Mesenchymal stem cell (in vitro differentiated cells and primary cell): ENCODE measurements around the gene WDR41. TPM values are rescaled to one million over a fixed set of nuclear protein-coding genes. Genes with fewer than 3 reads are reported as not detected.

ENCODE experiments used
- DNase-seq: peaks from one replicate; pipeline ENCODE4 v3.0.0-alpha.2; 2013
- H2AFZ ChIP-seq: one replicate; pipeline ENCODE4 v1.6.1; 2013; ENCODE audit warnings: low read depth, mild to moderate bottlenecking, control low read depth, inconsistent platforms, low read length, moderate library complexity
- H2AK5ac ChIP-seq: 2 replicates; pipeline ENCODE4 v1.6.1; 2013; ENCODE audit warnings: low read length, moderate library complexity, mild to moderate bottlenecking, inconsistent platforms; ENCODE audit not compliant: severe bottlenecking
- H2BK120ac ChIP-seq: one replicate; pipeline ENCODE4 v1.6.1; 2013; ENCODE audit warnings: low read depth, mild to moderate bottlenecking, inconsistent platforms, low read length, moderate library complexity
- H2BK12ac ChIP-seq, 2 experiments: one replicate each; pipeline ENCODE4 v1.6.1; 2013; ENCODE audit warnings: inconsistent platforms in 2 of 2, low read length in 2 of 2, mild to moderate bottlenecking in 2 of 2, moderate library complexity in 2 of 2, control low read depth in 1 of 2
- H2BK15ac ChIP-seq: one replicate; pipeline ENCODE4 v1.6.1; 2013; ENCODE audit warnings: mild to moderate bottlenecking, low read depth, inconsistent platforms; ENCODE audit not compliant: poor library complexity, severe bottlenecking
- H2BK5ac ChIP-seq: 2 replicates; pipeline ENCODE4 v1.6.1; 2013; ENCODE audit warnings: low read depth, mild to moderate bottlenecking, low read length, control low read depth, inconsistent platforms; ENCODE audit not compliant: poor library complexity, severe bottlenecking
- H3K14ac ChIP-seq, 2 experiments: one replicate each; pipeline ENCODE4 v1.6.1; 2013; ENCODE audit warnings: inconsistent platforms in 2 of 2, low read length in 2 of 2, control low read depth in 1 of 2, mild to moderate bottlenecking in 1 of 2, moderate library complexity in 1 of 2
- H3K18ac ChIP-seq, 2 experiments: one replicate each; pipeline ENCODE4 v1.6.1; 2013; ENCODE audit warnings: inconsistent platforms in 2 of 2, low read length in 2 of 2, control low read depth in 1 of 2, low read depth in 1 of 2, mild to moderate bottlenecking in 1 of 2
- H3K23ac ChIP-seq, 2 experiments: one replicate each; pipeline ENCODE4 v1.6.1; 2013; ENCODE audit warnings: inconsistent platforms in 2 of 2, low read length in 2 of 2, mild to moderate bottlenecking in 2 of 2, moderate library complexity in 2 of 2, control low read depth in 1 of 2
- H3K27ac ChIP-seq: 2 replicates; pipeline ENCODE4 v1.5.1; 2013; ENCODE audit warnings: mild to moderate bottlenecking, moderate library complexity, low read length, control low read depth, inconsistent platforms; ENCODE audit not compliant: poor library complexity, severe bottlenecking
- H3K27me3 ChIP-seq, 2 experiments: 2 replicates each; pipeline versions ENCODE4 v1.6.1 to v1.7.0; 2013; ENCODE audit warnings: low read length in 2 of 2, mild to moderate bottlenecking in 2 of 2, moderate library complexity in 2 of 2, control low read depth in 1 of 2, inconsistent platforms in 1 of 2; ENCODE audit not compliant: control insufficient read depth in 1 of 2, insufficient read depth in 1 of 2
- H3K36me3 ChIP-seq, 2 experiments: 2 replicates each; pipeline versions ENCODE4 v1.6.1 to v1.7.0; 2013; ENCODE audit warnings: low read length in 2 of 2, control low read depth in 1 of 2, inconsistent platforms in 1 of 2, low read depth in 1 of 2, mild to moderate bottlenecking in 1 of 2; ENCODE audit not compliant: insufficient read depth in 2 of 2, control insufficient read depth in 1 of 2
- H3K4ac ChIP-seq, 2 experiments: one replicate each; pipeline ENCODE4 v1.6.1; 2013; ENCODE audit warnings: inconsistent platforms in 2 of 2, low read length in 2 of 2, mild to moderate bottlenecking in 2 of 2, moderate library complexity in 2 of 2, control low read depth in 1 of 2, low read depth in 1 of 2
- H3K4me1 ChIP-seq: 2 replicates; pipeline ENCODE4 v1.6.1; 2013; ENCODE audit warnings: low read depth, low read length, control low read depth; ENCODE audit not compliant: control insufficient read depth, insufficient read depth
- H3K4me2 ChIP-seq: 2 replicates; pipeline ENCODE4 v1.6.1; 2013; ENCODE audit warnings: low read length, mild to moderate bottlenecking, inconsistent platforms; ENCODE audit not compliant: poor library complexity, severe bottlenecking
- H3K4me3 ChIP-seq, 2 experiments: 2 replicates each; pipeline versions ENCODE4 v1.5.1 to v1.7.0; 2013; ENCODE audit warnings: low read length in 2 of 2, mild to moderate bottlenecking in 2 of 2, control low read depth in 1 of 2, low read depth in 1 of 2; ENCODE audit not compliant: insufficient read depth in 1 of 2
- H3K79me1 ChIP-seq: replicated peaks from 2 replicates; pipeline ENCODE4 v1.6.1; 2013; ENCODE audit warnings: mild to moderate bottlenecking, control low read depth, low read length, inconsistent platforms; ENCODE audit not compliant: poor library complexity, severe bottlenecking
- H3K9ac ChIP-seq: 2 replicates; pipeline ENCODE4 v1.7.0; 2013; ENCODE audit warnings: mild to moderate bottlenecking, low read length, moderate library complexity
- H3K9me3 ChIP-seq: 2 replicates; pipeline ENCODE4 v1.7.0; 2013; ENCODE audit warnings: mild to moderate bottlenecking, low read length; ENCODE audit not compliant: control insufficient read depth
- H4K8ac ChIP-seq: one replicate; pipeline ENCODE4 v1.6.1; 2013; ENCODE audit warnings: inconsistent platforms, mild to moderate bottlenecking, low read length, moderate library complexity
- H4K91ac ChIP-seq: one replicate; pipeline ENCODE4 v1.6.1; 2013; ENCODE audit warnings: mild to moderate bottlenecking, low read length, inconsistent platforms
- WGBS: methylation state at CpG from one replicate; pipeline ENCODE4 v1.1.7; 2013; ENCODE audit warnings: mixed read lengths; 5-methylcytosine and 5-hydroxymethylcytosine counted together
- polyA plus RNA-seq, 2 experiments: library from polyadenylated mRNA; stranded (reverse); fragments of 200-250 nt; gene quantifications; one replicate each; pipeline ENCODE4 v1.2.3, GENCODE V29; 2013

Gene WDR41
- 65.2 TPM for polyA plus RNA-seq (2013, experiment 1 of 2)
- polyA plus RNA-seq (2013, experiment 2 of 2), result 62.9 TPM

DNA sequence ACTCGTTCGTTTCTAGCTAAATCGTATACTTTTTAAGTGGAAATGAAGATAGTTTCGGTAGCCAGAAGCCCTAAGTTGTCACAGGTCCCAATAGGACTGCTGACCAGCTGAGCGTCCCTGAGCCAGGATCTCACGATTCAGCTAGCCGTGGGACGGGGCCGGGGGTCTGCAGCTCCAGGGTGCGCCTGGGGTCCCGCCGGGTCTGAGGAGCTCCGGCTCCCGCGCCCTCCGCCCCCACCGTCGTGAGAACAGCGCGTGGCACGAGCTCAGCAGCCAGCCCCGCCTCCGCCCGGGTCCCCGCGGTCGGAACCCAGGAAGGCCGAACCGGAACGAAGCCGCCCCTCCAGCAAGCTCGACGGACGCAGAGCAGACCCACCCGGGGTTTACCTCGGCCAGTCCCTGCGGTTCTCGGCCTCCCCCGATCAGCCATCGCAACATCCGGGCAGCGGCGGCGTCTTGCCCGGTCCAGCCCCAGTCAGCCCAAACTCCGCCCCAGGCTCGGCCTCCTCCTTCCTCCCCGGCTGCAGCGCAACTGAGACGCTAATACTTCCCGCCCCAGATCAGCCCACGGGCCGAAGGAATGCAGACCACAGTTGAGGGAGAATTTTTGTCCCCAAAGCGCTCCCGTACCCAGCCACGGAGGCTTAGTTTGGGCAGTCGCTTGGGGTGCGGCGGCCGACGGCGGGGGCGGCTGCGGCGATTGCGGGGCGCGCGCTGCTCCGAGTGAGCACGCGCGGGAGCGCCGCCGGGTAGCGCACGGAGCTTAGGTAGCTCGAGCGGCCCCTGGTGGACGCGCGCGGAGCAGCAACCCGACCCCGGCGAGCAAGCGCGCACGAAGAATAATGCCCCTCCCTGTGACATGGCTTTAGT is at the start of gene WDR41:
Gene WDR41 (minus strand): TSS at position 534 of the 870 bp plus-strand sequence. CDS start 96 bp downstream, at position 438.
- peak within 1 kb of the TSS; percentile 92 for H4K91ac ChIP-seq
- under 1% methylated on average over 72 of the region's 90 CpGs for WGBS
- peak within 1 kb of the TSS; percentile 46 to 96 for H3K4ac ChIP-seq
- peak within 1 kb of the TSS; percentile 77 to 95 for H3K18ac ChIP-seq
- peak within 1 kb of the TSS; percentile 36 for H3K4me2 ChIP-seq
- peak within 1 kb of the TSS in 1 of 2 experiments; percentile 92 for H3K23ac ChIP-seq
- peak within 1 kb of the TSS; percentile 86 for H2BK5ac ChIP-seq
- H3K79me1 ChIP-seq, result peaks cover 5% of the 10 kb centered on the region
- H2BK120ac ChIP-seq, result peak within 1 kb of the TSS; percentile 65
- H2BK12ac ChIP-seq, result peak within 1 kb of the TSS in 1 of 2 experiments; percentile 54
- H3K27me3 ChIP-seq, result no peaks in the 10 kb centered on the region
- H2AK5ac ChIP-seq, result no peak within 1 kb of the TSS
- H3K36me3 ChIP-seq, result peaks cover 0 to 16% of the 10 kb centered on the region in 2 experiments
- peak within 1 kb of the TSS; percentile 79 for H2AFZ ChIP-seq
- peaks cover 3% of the 10 kb centered on the region for H3K4me1 ChIP-seq
- H3K27ac ChIP-seq, result peak within 1 kb of the TSS; percentile 84
- peak within 1 kb of the TSS; percentile 98 for H3K9ac ChIP-seq
- H3K4me3 ChIP-seq, result peak within 1 kb of the TSS; percentile 87 to 95
- H4K8ac ChIP-seq, result peak within 1 kb of the TSS; percentile 94
- H2BK15ac ChIP-seq, result peak within 1 kb of the TSS; percentile 60
- DNase-seq, result peak; percentile 96
- H3K9me3 ChIP-seq, result no peaks in the 10 kb centered on the region
- peak within 1 kb of the TSS in 1 of 2 experiments; percentile 98 for H3K14ac ChIP-seq

DNA sequence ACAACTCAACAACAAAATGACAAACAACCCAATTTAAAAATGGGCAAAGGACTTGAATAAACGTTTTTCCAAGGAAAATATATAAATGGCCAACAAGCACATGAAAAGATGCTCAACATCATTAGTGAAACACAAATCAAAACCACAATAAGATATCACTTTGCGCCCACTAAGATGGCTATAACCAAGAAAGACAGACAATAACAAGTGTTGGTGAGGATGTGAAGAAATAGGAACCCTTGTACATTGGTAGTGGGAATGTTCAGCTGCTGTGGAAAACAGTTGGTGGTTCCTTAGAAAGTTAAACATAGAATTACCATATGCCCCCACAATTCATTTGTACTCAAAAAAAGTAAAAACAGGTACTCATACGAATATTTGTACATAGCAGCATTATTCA is 39.2 kb upstream of the WDR41 start:
- H3K79me1 ChIP-seq, result no peaks in the 10 kb centered on the region
- WGBS, result 0% methylated on average over 1 of the region's 3 CpGs
- no peak overlapping the region for H2BK15ac ChIP-seq
- H3K9ac ChIP-seq, result no peak overlapping the region
- no peak overlapping the region for H3K4me3 ChIP-seq
- H2BK120ac ChIP-seq, result no peak overlapping the region
- H2AFZ ChIP-seq, result no peak overlapping the region
- H3K27me3 ChIP-seq, result peaks cover 5 to 9% of the 10 kb centered on the region in 2 experiments
- H2BK12ac ChIP-seq, result no peak overlapping the region
- DNase-seq, result no peak
- H2AK5ac ChIP-seq, result no peak overlapping the region
- H3K18ac ChIP-seq, result no peak overlapping the region
- H3K4me1 ChIP-seq, result no peaks in the 10 kb centered on the region
- no peak overlapping the region for H2BK5ac ChIP-seq
- H3K4ac ChIP-seq, result no peak overlapping the region
- no peak overlapping the region for H3K27ac ChIP-seq
- no peaks in the 10 kb centered on the region for H3K36me3 ChIP-seq
- H3K4me2 ChIP-seq, result no peak overlapping the region
- H3K14ac ChIP-seq, result no peak overlapping the region
- H3K23ac ChIP-seq, result no peak overlapping the region
- H4K8ac ChIP-seq, result no peak overlapping the region
- H4K91ac ChIP-seq, result no peak overlapping the region
- H3K9me3 ChIP-seq, result no peaks in the 10 kb centered on the region

DNA sequence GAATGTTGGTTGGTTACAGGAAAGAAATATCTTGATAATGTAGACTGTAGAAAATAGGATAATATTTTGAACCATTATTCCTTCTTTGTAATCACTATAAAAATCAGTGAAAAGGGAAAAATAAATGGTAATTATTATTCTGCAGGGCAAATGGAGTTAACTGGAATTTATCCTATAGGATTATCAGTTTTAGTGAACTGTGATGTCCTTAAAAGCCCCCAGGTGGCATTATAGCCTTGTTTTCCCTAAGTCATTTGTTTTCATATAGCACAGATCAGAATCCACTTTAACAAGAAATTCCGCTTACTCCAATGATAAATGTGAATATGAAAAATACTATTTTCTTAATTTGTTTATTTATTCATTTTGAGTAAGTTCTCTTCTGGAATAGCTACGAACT is 26.2 kb upstream of the WDR41 start:
- no peak overlapping the region for H2AFZ ChIP-seq
- H2BK12ac ChIP-seq, result no peak overlapping the region
- no peaks in the 10 kb centered on the region for H3K4me1 ChIP-seq
- no peaks in the 10 kb centered on the region for H3K36me3 ChIP-seq
- H2AK5ac ChIP-seq, result no peak overlapping the region
- DNase-seq, result peak; percentile 2
- H3K27me3 ChIP-seq, result no peaks in the 10 kb centered on the region
- no peak overlapping the region for H3K27ac ChIP-seq
- H3K4ac ChIP-seq, result no peak overlapping the region
- no peak overlapping the region for H4K8ac ChIP-seq
- no peak overlapping the region for H3K23ac ChIP-seq
- H3K18ac ChIP-seq, result no peak overlapping the region
- no CpG with 5 or more reads among the region's 2 CpGs for WGBS
- no peaks in the 10 kb centered on the region for H3K9me3 ChIP-seq
- H3K4me2 ChIP-seq, result no peak overlapping the region
- no peak overlapping the region for H3K14ac ChIP-seq
- no peak overlapping the region for H2BK120ac ChIP-seq
- no peak overlapping the region for H3K9ac ChIP-seq
- H2BK5ac ChIP-seq, result no peak overlapping the region
- H3K79me1 ChIP-seq, result no peaks in the 10 kb centered on the region
- H3K4me3 ChIP-seq, result no peak overlapping the region
- no peak overlapping the region for H4K91ac ChIP-seq
- H2BK15ac ChIP-seq, result no peak overlapping the region

DNA sequence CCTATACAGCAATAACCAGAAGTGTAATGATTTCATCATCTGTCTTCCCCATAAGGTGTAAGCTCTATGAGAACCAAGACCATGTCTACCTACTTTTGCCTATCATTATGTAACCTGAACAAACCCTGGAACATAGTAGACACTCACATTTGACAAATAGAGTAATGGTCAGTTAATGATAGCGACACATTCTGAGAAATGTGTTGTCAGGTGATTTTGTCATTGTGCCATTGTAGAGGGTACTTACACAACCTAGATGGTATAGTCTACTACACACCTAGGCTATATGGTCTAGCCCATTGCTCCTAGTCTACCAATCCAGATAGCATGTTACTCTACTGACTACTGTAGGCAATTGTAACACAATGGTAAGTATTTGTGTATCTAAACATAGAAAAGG is 22.3 kb upstream of the WDR41 start:
- no peak overlapping the region for H3K27ac ChIP-seq
- no peak overlapping the region for H3K4me2 ChIP-seq
- no peak overlapping the region for H3K4ac ChIP-seq
- no peak overlapping the region for H2BK12ac ChIP-seq
- no peak overlapping the region for H2BK15ac ChIP-seq
- H2BK120ac ChIP-seq, result no peak overlapping the region
- DNase-seq, result no peak
- H4K8ac ChIP-seq, result no peak overlapping the region
- no peaks in the 10 kb centered on the region for H3K79me1 ChIP-seq
- no peak overlapping the region for H3K18ac ChIP-seq
- H3K9me3 ChIP-seq, result no peaks in the 10 kb centered on the region
- H3K14ac ChIP-seq, result no peak overlapping the region
- H3K4me1 ChIP-seq, result no peaks in the 10 kb centered on the region
- no peak overlapping the region for H2BK5ac ChIP-seq
- no peak overlapping the region for H2AK5ac ChIP-seq
- no peak overlapping the region for H3K4me3 ChIP-seq
- no peaks in the 10 kb centered on the region for H3K36me3 ChIP-seq
- no peak overlapping the region for H3K23ac ChIP-seq
- no peak overlapping the region for H2AFZ ChIP-seq
- H3K9ac ChIP-seq, result no peak overlapping the region
- WGBS, result no CpG with 5 or more reads among the region's 1 CpG
- H3K27me3 ChIP-seq, result no peaks in the 10 kb centered on the region
- H4K91ac ChIP-seq, result no peak overlapping the region
